K562 (cell line): Measurements from ENCODE around the gene ERVH48-1. TPM values are rescaled to one million over a fixed set of nuclear protein-coding genes. Genes with fewer than 3 reads are reported as not detected.

Experiments used
- CSDE1 ChIP-seq, 2 experiments: fragments of 450-650 bp; IDR thresholded peaks; 2 replicates each; pipeline ENCODE4 v1.6.1; 2016; ENCODE audit warnings: mild to moderate bottlenecking in 1 of 2
- DACH1 ChIP-seq: fragments of 450-650 bp; IDR thresholded peaks from 2 replicates; pipeline ENCODE4 v1.6.1; 2018; ENCODE audit not compliant: partially characterized antibody
- FIP1L1 ChIP-seq: fragments of 200-400 bp; formaldehyde crosslinking; IDR thresholded peaks from 2 replicates; pipeline ENCODE4 v1.6.1; 2018; ENCODE audit warnings: mild to moderate bottlenecking, low read depth, low read length; ENCODE audit not compliant: poor library complexity, severe bottlenecking
- GTF2A2 ChIP-seq: IDR thresholded peaks from 2 replicates; pipeline ENCODE4 v1.6.1; 2016; ENCODE audit warnings: mild to moderate bottlenecking, missing genetic modification characterization, missing compliant biosample characterization
- HNRNPK ChIP-seq: fragments of 200-400 bp; formaldehyde crosslinking; IDR thresholded peaks from one replicate; pipeline ENCODE4 v1.6.1; 2018; ENCODE audit warnings: mild to moderate bottlenecking, low read depth, low read length; ENCODE audit not compliant: poor library complexity, severe bottlenecking
- KLF13 ChIP-seq: fragments of 450-650 bp; IDR thresholded peaks from 2 replicates; pipeline ENCODE4 v1.6.1; 2016; ENCODE audit warnings: missing genetic modification characterization, low read depth, mild to moderate bottlenecking, missing compliant biosample characterization, moderate library complexity, borderline replicate concordance
- MCM5 ChIP-seq: fragments of 450-650 bp; IDR thresholded peaks from 2 replicates; pipeline ENCODE4 v1.6.1; 2016; ENCODE audit warnings: low read depth
- NCOA1 ChIP-seq: fragments of 450-650 bp; IDR thresholded peaks from 2 replicates; pipeline ENCODE4 v1.6.1; 2016; ENCODE audit warnings: low read depth
- NFE2L1 ChIP-seq: fragments of 450-650 bp; IDR thresholded peaks from 2 replicates; pipeline ENCODE4 v1.6.1; 2016; ENCODE audit warnings: missing genetic modification characterization, low read depth, mild to moderate bottlenecking, missing compliant biosample characterization, moderate library complexity, borderline replicate concordance
- PHB ChIP-seq: fragments of 250-450 bp; sonication (Bioruptor Pico); IDR thresholded peaks from 2 replicates; pipeline ENCODE4 v1.5.0; 2021
- TFAM ChIP-seq: fragments of 250-450 bp; sonication (Bioruptor Pico); conservative IDR thresholded peaks from 2 replicates; pipeline ENCODE4 v1.5.0; 2021; ENCODE audit warnings: mild to moderate bottlenecking, moderate library complexity
- ZNF79 ChIP-seq: fragments of 250-450 bp; sonication (Bioruptor Pico); IDR thresholded peaks from 2 replicates; pipeline ENCODE4 v1.4.0; 2020; ENCODE audit warnings: low read depth, mild to moderate bottlenecking, moderate library complexity
- polyA plus RNA-seq, 8 experiments: library from polyadenylated mRNA; depleted of rRNA in 4 of 8; stranded (reverse) in 5 of 8; unstranded in 3 of 8; fragments of >200 nt; fragmentation: Nextera tagmentation in 2 of 8; fragmentation: Illumina TruSeq in 1 of 8; extraction: Ambion mirVana in 2 of 8; extraction: Trizol in 1 of 8; gene quantifications; 2 replicates each; pipeline versions ENCODE4 v1.2.1 to v1.2.3, GENCODE V29; 2011 to 2014; ENCODE audit warnings: inconsistent platforms in 1 of 8, missing spikeins in 1 of 8
- total RNA-seq, 7 experiments: library from RNA; depleted of rRNA in 6 of 7; stranded (reverse); fragments of >200 nt in 6 of 7; fragmentation: Illumina TruSeq in 2 of 7; extraction: Trizol in 2 of 7; gene quantifications; 2 replicates each; pipeline versions ENCODE4 v1.2.1 to v1.2.3, GENCODE V29; 2011 to 2021; ENCODE audit warnings: low replicate concordance in 1 of 7
- TF ChIP-seq, protein P1 (sequence below): sonication (generic); formaldehyde crosslinking; IDR thresholded peaks from 2 replicates; pipeline ENCODE4 v1.8.0; 2022; ENCODE audit warnings: mild to moderate bottlenecking, missing genetic modification reagents
- TF ChIP-seq, protein P2 (sequence below), 3 experiments: fragments of 200-800 bp in 1 of 3; fragments of 250-450 bp in 1 of 3; fragments of 450-650 bp in 1 of 3; sonication (Bioruptor Pico) in 1 of 3; sonication (Bioruptor generic) in 1 of 3; formaldehyde crosslinking in 1 of 3; IDR thresholded peaks; 2 replicates each; pipeline versions ENCODE4 v1.6.1 to v1.8.0; 2016 to 2022; ENCODE audit warnings: mild to moderate bottlenecking in 2 of 3, missing genetic modification characterization in 2 of 3, missing compliant biosample characterization in 1 of 3, moderate library complexity in 1 of 3
- TF ChIP-seq, protein P3 (sequence below): fragments of 450-650 bp; IDR thresholded peaks from 2 replicates; pipeline ENCODE4 v1.6.1; 2017; ENCODE audit warnings: antibody characterized with exemption, mild to moderate bottlenecking
- TF ChIP-seq, protein P4 (sequence below): fragments of 250-450 bp; sonication (Bioruptor Pico); IDR thresholded peaks from 2 replicates; pipeline ENCODE4 v1.5.0; 2021
- TF ChIP-seq, protein P5 (sequence below), 2 experiments: fragments of 450-650 bp; IDR thresholded peaks; 2 replicates each; pipeline ENCODE4 v1.6.1; 2016

The ERVH48-1 gene
- total and polyA plus RNA-seq, 9 of the 15 experiments (the other 6 are each of a cell fraction or from before 2014, with no cell fraction given): 0.08 to 0.49 (median 0.16) TPM; not detected in 3

DNA sequence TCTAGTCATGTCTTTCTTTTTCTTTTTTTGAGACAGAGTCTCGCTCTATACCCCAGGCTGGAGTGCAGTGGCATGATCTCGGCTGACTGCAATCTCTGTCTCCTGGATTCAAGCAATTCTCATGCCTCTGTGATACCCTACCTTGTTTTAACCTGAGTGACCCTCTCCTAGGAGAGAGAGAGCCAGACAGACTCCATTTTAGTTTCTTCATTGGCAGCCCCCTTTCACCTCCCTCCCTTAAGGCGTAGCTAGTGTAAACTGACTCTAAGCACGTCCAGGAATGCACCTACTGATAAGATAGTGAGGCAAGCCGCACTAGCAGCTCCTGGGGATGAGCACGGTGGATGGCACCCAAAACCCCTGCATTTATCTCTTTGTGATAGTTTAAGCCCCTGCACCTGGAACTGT lies 43.8 kb upstream of the ERVH48-1 start (continued):
- TF ChIP-seq, protein P1, sequence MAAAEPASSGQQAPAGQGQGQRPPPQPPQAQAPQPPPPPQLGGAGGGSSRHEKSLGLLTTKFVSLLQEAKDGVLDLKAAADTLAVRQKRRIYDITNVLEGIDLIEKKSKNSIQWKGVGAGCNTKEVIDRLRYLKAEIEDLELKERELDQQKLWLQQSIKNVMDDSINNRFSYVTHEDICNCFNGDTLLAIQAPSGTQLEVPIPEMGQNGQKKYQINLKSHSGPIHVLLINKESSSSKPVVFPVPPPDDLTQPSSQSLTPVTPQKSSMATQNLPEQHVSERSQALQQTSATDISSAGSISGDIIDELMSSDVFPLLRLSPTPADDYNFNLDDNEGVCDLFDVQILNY (CRISPR knock-in tag): no peak
- TF ChIP-seq TFAM (CRISPR knock-in tag) (no peak), CSDE1 (IDR thresholded peaks at IDR 0.05) (no peak), HNRNPK (no peak), NFE2L1 (tag) (no peak), NCOA1 (no peak), KLF13 (tag) (no peak), FIP1L1 (no peak), GTF2A2 (tag) (no peak), ZNF79 (CRISPR knock-in tag) (peak; percentile 31; the same call in 1 of the 2 replicates), DACH1 (no peak), PHB (CRISPR knock-in tag) (no peak), MCM5 (no peak)
- TF ChIP-seq, protein P2, sequence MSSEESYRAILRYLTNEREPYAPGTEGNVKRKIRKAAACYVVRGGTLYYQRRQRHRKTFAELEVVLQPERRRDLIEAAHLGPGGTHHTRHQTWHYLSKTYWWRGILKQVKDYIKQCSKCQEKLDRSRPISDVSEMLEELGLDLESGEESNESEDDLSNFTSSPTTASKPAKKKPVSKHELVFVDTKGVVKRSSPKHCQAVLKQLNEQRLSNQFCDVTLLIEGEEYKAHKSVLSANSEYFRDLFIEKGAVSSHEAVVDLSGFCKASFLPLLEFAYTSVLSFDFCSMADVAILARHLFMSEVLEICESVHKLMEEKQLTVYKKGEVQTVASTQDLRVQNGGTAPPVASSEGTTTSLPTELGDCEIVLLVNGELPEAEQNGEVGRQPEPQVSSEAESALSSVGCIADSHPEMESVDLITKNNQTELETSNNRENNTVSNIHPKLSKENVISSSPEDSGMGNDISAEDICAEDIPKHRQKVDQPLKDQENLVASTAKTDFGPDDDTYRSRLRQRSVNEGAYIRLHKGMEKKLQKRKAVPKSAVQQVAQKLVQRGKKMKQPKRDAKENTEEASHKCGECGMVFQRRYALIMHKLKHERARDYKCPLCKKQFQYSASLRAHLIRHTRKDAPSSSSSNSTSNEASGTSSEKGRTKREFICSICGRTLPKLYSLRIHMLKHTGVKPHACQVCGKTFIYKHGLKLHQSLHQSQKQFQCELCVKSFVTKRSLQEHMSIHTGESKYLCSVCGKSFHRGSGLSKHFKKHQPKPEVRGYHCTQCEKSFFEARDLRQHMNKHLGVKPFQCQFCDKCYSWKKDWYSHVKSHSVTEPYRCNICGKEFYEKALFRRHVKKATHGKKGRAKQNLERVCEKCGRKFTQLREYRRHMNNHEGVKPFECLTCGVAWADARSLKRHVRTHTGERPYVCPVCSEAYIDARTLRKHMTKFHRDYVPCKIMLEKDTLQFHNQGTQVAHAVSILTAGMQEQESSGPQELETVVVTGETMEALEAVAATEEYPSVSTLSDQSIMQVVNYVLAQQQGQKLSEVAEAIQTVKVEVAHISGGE (CRISPR knock-in tag; IDR thresholded peaks at IDR 0.05): 0 out of 6 replicates have a peak, but pooled peaks of 1 of the 3 experiments have one; percentile 40
- TF ChIP-seq, protein P3, sequence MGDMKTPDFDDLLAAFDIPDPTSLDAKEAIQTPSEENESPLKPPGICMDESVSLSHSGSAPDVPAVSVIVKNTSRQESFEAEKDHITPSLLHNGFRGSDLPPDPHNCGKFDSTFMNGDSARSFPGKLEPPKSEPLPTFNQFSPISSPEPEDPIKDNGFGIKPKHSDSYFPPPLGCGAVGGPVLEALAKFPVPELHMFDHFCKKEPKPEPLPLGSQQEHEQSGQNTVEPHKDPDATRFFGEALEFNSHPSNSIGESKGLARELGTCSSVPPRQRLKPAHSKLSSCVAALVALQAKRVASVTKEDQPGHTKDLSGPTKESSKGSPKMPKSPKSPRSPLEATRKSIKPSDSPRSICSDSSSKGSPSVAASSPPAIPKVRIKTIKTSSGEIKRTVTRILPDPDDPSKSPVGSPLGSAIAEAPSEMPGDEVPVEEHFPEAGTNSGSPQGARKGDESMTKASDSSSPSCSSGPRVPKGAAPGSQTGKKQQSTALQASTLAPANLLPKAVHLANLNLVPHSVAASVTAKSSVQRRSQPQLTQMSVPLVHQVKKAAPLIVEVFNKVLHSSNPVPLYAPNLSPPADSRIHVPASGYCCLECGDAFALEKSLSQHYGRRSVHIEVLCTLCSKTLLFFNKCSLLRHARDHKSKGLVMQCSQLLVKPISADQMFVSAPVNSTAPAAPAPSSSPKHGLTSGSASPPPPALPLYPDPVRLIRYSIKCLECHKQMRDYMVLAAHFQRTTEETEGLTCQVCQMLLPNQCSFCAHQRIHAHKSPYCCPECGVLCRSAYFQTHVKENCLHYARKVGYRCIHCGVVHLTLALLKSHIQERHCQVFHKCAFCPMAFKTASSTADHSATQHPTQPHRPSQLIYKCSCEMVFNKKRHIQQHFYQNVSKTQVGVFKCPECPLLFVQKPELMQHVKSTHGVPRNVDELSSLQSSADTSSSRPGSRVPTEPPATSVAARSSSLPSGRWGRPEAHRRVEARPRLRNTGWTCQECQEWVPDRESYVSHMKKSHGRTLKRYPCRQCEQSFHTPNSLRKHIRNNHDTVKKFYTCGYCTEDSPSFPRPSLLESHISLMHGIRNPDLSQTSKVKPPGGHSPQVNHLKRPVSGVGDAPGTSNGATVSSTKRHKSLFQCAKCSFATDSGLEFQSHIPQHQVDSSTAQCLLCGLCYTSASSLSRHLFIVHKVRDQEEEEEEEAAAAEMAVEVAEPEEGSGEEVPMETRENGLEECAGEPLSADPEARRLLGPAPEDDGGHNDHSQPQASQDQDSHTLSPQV: peak; percentile 98
- TF ChIP-seq, protein P4, sequence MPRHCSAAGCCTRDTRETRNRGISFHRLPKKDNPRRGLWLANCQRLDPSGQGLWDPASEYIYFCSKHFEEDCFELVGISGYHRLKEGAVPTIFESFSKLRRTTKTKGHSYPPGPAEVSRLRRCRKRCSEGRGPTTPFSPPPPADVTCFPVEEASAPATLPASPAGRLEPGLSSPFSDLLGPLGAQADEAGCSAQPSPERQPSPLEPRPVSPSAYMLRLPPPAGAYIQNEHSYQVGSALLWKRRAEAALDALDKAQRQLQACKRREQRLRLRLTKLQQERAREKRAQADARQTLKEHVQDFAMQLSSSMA (CRISPR knock-in tag): no peak
- TF ChIP-seq, protein P5, sequence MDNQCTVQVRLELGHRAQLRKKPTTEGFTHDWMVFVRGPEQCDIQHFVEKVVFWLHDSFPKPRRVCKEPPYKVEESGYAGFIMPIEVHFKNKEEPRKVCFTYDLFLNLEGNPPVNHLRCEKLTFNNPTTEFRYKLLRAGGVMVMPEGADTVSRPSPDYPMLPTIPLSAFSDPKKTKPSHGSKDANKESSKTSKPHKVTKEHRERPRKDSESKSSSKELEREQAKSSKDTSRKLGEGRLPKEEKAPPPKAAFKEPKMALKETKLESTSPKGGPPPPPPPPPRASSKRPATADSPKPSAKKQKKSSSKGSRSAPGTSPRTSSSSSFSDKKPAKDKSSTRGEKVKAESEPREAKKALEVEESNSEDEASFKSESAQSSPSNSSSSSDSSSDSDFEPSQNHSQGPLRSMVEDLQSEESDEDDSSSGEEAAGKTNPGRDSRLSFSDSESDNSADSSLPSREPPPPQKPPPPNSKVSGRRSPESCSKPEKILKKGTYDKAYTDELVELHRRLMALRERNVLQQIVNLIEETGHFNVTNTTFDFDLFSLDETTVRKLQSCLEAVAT (IDR thresholded peaks at IDR 0.05): no peak
